T-cell (primary cell): ENCODE results near the gene DHX35. TPM values are rescaled to one million over a fixed set of nuclear protein-coding genes. Genes with fewer than 3 reads are reported as not detected.
"Not testable (repeated sequence)": the region's sequence is repeated elsewhere in the genome, so short reads cannot be mapped to it uniquely, and the experiment has no call there.

Experiments used
- ATAC-seq, 4 experiments: fragments of 200-7000 bp in 3 of 4; fragments of 150-1000 bp in 1 of 4; cut with Tn5 transposase; replicated peaks in 1 of 4; 1 replicate in 3 of 4; 2 replicates in 1 of 4; pipeline ENCODE4 v1.10.0; 2021; ENCODE audit warnings: moderate library complexity in 3 of 4, mild to moderate bottlenecking in 2 of 4, moderate number of reproducible peaks in 1 of 4
- CTCF ChIA-PET, 2 donors: fragments of 300-600 bp; sonication (Branson Sonifier 250); formaldehyde crosslinking; loops; one replicate each; lab custom pipeline; 2022; ENCODE audit warnings: antibody characterized with exemption in 2 of 2; lab: Charles Lee
- POLR2A ChIA-PET, 2 donors: fragments of 300-600 bp; sonication (Branson Sonifier 250); formaldehyde crosslinking; loops; one replicate each; lab custom pipeline; 2022; ENCODE audit warnings: antibody characterized with exemption in 2 of 2; lab: Charles Lee
- DNase-seq, 35 experiments: peaks; one replicate each; pipeline versions ENCODE4 v3.0.0 to v3.0.0-alpha.2; 2013 to 2023
- H3K27ac ChIP-seq: one replicate; pipeline ENCODE4 v1.5.1; 2013; ENCODE audit warnings: low read length
- H3K27me3 ChIP-seq, 2 experiments: replicated peaks in 1 of 2; 1 replicate in 1 of 2; 2 replicates in 1 of 2; pipeline versions ENCODE4 v1.6.1 to v1.7.0; 2013; ENCODE audit warnings: low read length in 1 of 2, mixed read lengths in 1 of 2; ENCODE audit not compliant: control insufficient read depth in 2 of 2, insufficient read depth in 2 of 2; ENCODE audit errors: extremely low read depth in 1 of 2
- H3K36me3 ChIP-seq, 2 donors: 1 replicate in 1 of 2; 2 replicates in 1 of 2; pipeline versions ENCODE4 v1.6.1 to v1.7.0; 2013; ENCODE audit warnings: low read length in 1 of 2; ENCODE audit not compliant: control insufficient read depth in 2 of 2, insufficient read depth in 1 of 2; ENCODE audit errors: extremely low read depth in 1 of 2
- H3K4me1 ChIP-seq, 2 experiments: 1 replicate in 1 of 2; 2 replicates in 1 of 2; pipeline versions ENCODE4 v1.6.1 to v1.7.0; 2013; ENCODE audit warnings: low read length in 2 of 2, mixed read lengths in 1 of 2; ENCODE audit not compliant: insufficient read depth in 2 of 2, control insufficient read depth in 1 of 2; ENCODE audit errors: extremely low read depth in 1 of 2
- H3K4me3 ChIP-seq, 2 donors: 1 replicate in 1 of 2; 2 replicates in 1 of 2; pipeline versions ENCODE4 v1.5.1 to v1.7.0; 2013; ENCODE audit warnings: mild to moderate bottlenecking in 2 of 2, low read length in 1 of 2, moderate library complexity in 1 of 2; ENCODE audit not compliant: control insufficient read depth in 1 of 2; ENCODE audit errors: extremely low read depth in 1 of 2
- H3K9me3 ChIP-seq: 2 replicates; pipeline ENCODE4 v1.7.0; 2013
- H3K27ac Mint-ChIP-seq, 2 donors: one replicate each; pipeline ENCODE4 v1.8.0; 2020 to 2021; ENCODE audit warnings: mild to moderate bottlenecking in 2 of 2, mixed read lengths in 2 of 2
- H3K27me3 Mint-ChIP-seq, 2 donors: one replicate each; pipeline ENCODE4 v1.8.0; 2021 to 2022; ENCODE audit warnings: mixed read lengths in 2 of 2
- H3K36me3 Mint-ChIP-seq: one replicate; pipeline ENCODE4 v1.8.0; 2021; ENCODE audit warnings: mixed read lengths
- H3K4me1 Mint-ChIP-seq, 3 donors: one replicate each; pipeline ENCODE4 v1.8.0; 2020 to 2022; ENCODE audit warnings: mixed read lengths in 3 of 3, mild to moderate bottlenecking in 1 of 3
- H3K4me3 Mint-ChIP-seq, 3 donors: one replicate each; pipeline ENCODE4 v1.8.0; 2020 to 2022; ENCODE audit warnings: mild to moderate bottlenecking in 3 of 3, mixed read lengths in 3 of 3, moderate library complexity in 3 of 3
- H3K9me3 Mint-ChIP-seq, 3 donors: one replicate each; pipeline ENCODE4 v1.8.0; 2020 to 2022; ENCODE audit warnings: mixed read lengths in 3 of 3
- WGBS: methylation state at CpG from one replicate; pipeline ENCODE4 v1.1.5; 2013; ENCODE audit warnings: missing lambda C conversion rate; ENCODE audit not compliant: insufficient coverage; 5-methylcytosine and 5-hydroxymethylcytosine counted together
- total RNA-seq, 35 experiments: library from RNA in 6 of 35; stranded (reverse) in 6 of 35; fragments of 120-200 nt in 1 of 35; gene quantifications; one replicate each; pipeline versions ENCODE4 v1.2.1 to v1.2.4 and lab custom pipeline; 2013 to 2026

DHX35 gene
- total RNA-seq, 5 donors from 2014 or later (not counting 1 experiment from before 2014, with no cell fraction given): 8.6 to 11.5 (median 11.2) TPM

DNA sequence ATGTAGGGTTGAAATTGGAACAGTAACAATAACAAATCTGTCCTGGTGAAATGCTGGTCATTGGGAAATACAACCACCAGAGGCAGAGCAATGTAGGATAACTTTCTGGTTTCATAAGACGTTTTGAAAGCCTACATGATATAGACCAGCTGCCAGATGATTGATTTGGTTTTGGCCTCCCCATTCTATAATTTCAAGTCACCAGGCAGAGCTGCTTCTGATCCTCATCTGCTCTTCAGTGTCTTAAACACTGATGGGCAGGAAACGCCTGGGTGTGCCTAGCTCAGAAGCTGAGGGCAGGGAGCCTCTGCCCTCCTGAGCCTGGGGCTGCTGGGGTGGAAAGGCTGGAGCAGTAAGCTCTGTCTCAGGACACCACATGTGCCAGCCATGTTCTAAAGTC, 24.5 kb downstream of the DHX35 start:
- Histone ChIP-seq H3K4me3 (no peak overlapping the region), H3K4me1 (no peaks in the 10 kb centered on the region), H3K36me3 (peaks cover 7 to 20% of the 10 kb centered on the region in 2 donors), H3K9me3 (no peaks in the 10 kb centered on the region), H3K27ac (no peak overlapping the region), H3K27me3 (no peaks in the 10 kb centered on the region)
- peaks cover 0 to 17% (median 6%) of the 10 kb centered on the region in 3 donors for H3K4me1 Mint-ChIP-seq
- DNase-seq: no peak
- CTCF ChIA-PET: no interaction called here
- POLR2A ChIA-PET: no interaction called here
- WGBS: 100% methylated on average over 1 of the region's 2 CpGs
- H3K36me3 Mint-ChIP-seq: peaks cover 48% of the 10 kb centered on the region
- no peak overlapping the region for H3K4me3 Mint-ChIP-seq
- ATAC-seq: no peak
- no peaks in the 10 kb centered on the region for H3K9me3 Mint-ChIP-seq
- no peaks in the 10 kb centered on the region for H3K27me3 Mint-ChIP-seq
- H3K27ac Mint-ChIP-seq: no peak overlapping the region

DNA sequence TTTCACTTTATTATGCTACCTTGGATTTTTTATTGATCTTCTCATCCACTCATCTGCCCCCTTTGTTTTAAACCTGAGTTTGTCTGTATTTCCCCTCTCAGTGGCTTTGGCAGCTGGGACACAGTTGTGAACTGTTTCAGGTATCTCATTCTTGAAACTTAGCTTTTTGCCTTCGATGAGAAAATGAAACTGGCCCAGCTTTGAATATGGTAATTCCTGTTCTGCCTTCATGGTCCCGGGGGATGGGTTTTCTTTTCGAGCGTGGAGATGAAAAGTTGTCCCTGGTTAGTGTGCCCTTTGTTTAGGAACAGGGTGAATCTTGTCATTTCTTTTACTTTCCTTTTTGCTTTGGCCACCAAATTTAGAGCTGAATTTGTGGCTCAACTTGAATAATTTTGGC, 25.6 kb downstream of the DHX35 start:
- Mint-ChIP-seq H3K4me1 (peaks cover 0 to 10% (median 0%) of the 10 kb centered on the region in 3 donors), H3K9me3 (no peaks in the 10 kb centered on the region), H3K27me3 (no peaks in the 10 kb centered on the region), H3K4me3 (no peak overlapping the region), H3K27ac (no peak overlapping the region), H3K36me3 (peaks cover 44% of the 10 kb centered on the region)
- WGBS: 100% methylated on average over 3 of the region's 4 CpGs
- POLR2A ChIA-PET: no interaction called here
- Histone ChIP-seq H3K4me1 (no peaks in the 10 kb centered on the region), H3K9me3 (no peaks in the 10 kb centered on the region), H3K4me3 (no peak overlapping the region), H3K36me3 (peaks cover 7 to 17% of the 10 kb centered on the region in 2 donors), H3K27me3 (no peaks in the 10 kb centered on the region), H3K27ac (no peak overlapping the region)
- ATAC-seq (no peak), DNase-seq (no peak)
- CTCF ChIA-PET: no interaction called here

DNA sequence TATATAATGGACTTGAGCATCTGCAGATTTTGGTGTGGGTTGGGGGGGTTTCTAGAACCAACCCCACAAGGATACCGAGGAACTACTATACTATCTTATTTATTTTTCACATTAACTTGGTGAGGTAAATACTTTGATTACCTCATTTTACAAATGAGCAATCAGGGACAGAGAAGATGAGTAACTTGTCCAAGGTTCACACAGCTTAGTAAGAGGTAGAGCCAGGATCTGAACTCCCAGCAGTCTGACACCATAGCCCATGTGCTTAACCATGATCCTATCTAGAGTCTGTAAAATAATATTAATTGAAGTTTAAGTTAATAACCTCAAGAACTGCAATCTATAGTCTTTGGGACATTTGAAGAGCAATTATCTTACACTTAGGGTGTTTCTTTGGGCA, 28.6 kb downstream of the DHX35 start:
- Mint-ChIP-seq H3K4me1 (peaks cover 0 to 10% (median 0%) of the 10 kb centered on the region in 3 donors), H3K27me3 (no peaks in the 10 kb centered on the region), H3K4me3 (no peak overlapping the region), H3K27ac (no peak overlapping the region), H3K36me3 (peaks cover 38% of the 10 kb centered on the region), H3K9me3 (no peaks in the 10 kb centered on the region)
- DNase-seq (no peak), ATAC-seq (no peak)
- peaks cover 7 to 20% of the 10 kb centered on the region in 2 donors for H3K36me3 ChIP-seq
- ChIA-PET CTCF (no interaction called here), POLR2A (no interaction called here)
- no peaks in the 10 kb centered on the region for H3K9me3 ChIP-seq
- no peak overlapping the region for H3K27ac ChIP-seq
- WGBS: no CpG with 5 or more reads among the region's 1 CpG
- no peaks in the 10 kb centered on the region for H3K27me3 ChIP-seq
- H3K4me1 ChIP-seq: no peaks in the 10 kb centered on the region
- H3K4me3 ChIP-seq: no peak overlapping the region

DNA sequence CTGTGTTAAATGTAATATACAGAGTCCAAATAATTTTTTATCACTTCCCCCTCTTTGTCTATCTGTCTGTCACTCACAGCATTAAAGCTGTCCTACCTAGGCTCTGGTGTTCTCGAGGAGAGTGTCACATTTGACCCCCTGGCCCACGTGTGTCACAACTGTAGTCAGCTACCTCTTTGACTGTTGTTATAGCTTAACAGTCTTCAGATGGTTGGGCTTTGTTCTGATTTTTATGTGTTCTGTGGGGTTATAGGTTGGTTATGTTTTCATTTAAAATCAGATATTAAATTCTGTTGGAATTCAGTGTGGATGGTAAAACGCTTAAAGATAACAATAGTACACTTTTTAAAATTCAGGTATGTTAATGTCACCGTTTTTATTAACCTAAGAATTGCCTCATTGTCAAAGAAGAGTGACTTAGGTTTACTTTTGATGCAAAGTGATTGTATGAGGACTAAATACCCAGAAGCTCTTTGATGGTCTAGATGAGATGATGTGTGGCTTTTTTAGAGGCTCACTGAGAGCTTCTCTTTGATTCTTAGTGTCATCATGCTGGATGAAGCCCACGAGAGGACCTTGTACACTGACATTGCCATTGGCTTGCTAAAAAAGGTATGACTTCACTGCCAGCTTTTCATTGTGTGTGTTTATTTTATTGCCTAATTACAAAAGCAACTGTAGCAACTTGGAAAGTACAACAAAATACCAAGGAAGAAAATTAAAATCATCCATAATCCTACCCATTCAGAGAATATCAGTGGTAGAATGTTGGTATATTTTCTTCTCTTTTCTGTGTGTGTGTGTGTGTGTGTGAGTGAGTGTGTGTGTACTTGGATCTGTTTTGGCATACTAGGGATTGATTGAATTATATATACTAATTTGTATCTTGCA, 29.9 kb downstream of the DHX35 start:
- Histone ChIP-seq H3K9me3 (no peaks in the 10 kb centered on the region), H3K4me3 (no peak overlapping the region), H3K27me3 (no peaks in the 10 kb centered on the region), H3K4me1 (no peaks in the 10 kb centered on the region), H3K36me3 (peaks cover 2 to 18% of the 10 kb centered on the region in 2 donors), H3K27ac (no peak overlapping the region)
- CTCF ChIA-PET: no interaction called here
- Mint-ChIP-seq H3K9me3 (no peaks in the 10 kb centered on the region), H3K4me3 (no peak overlapping the region), H3K27ac (no peak overlapping the region), H3K36me3 (peaks cover 41% of the 10 kb centered on the region), H3K4me1 (peaks cover 0 to 9% (median 4%) of the 10 kb centered on the region in 3 donors), H3K27me3 (no peaks in the 10 kb centered on the region)
- POLR2A ChIA-PET: interaction anchor here in 1 of 2 donors (0.6 kb wide), 1 partner anchor 157 kb away, joined by 3 read pairs; no protein-coding TSS in a partner anchor
- WGBS: no CpG with 5 or more reads among the region's 5 CpGs
- ATAC-seq: no peak
- no peak for DNase-seq

DNA sequence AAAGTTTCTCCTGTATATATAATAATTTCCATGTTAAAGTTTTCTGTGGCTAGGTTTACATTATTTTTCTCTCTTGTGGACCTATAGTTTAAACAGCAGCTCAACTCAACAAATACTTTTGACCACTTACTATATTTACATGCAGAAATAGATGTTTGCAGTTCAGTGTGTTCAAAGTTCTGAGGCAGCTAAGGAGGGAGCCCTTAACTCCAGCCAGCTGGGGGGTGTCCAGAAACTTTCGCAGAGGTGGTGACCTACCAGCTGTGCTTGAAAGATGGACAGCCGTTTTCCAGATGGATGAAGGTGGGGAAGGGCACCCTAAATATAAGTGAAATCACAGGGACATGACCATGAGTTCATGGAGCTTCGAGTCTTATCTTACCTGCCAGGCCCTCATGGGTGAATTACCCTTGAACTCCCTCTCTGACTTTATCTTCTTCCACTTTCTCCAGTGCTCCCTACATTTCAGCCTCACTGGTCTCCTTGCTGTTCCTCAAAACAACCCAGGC, 33.4 kb downstream of the DHX35 start:
- Mint-ChIP-seq H3K27ac (no peak overlapping the region), H3K36me3 (peaks cover 47% of the 10 kb centered on the region), H3K4me1 (peaks cover 12% of the 10 kb centered on the region in 3 donors), H3K4me3 (no peak overlapping the region), H3K27me3 (no peaks in the 10 kb centered on the region), H3K9me3 (no peaks in the 10 kb centered on the region)
- DNase-seq (no peak), ATAC-seq (no peak)
- H3K36me3 ChIP-seq: peaks cover 6 to 22% of the 10 kb centered on the region in 2 donors
- peaks cover 0 to 9% of the 10 kb centered on the region in 2 experiments for H3K4me1 ChIP-seq
- 100% methylated on average over 2 of the region's 3 CpGs for WGBS
- POLR2A ChIA-PET: interaction anchor here in 1 of 2 donors (0.6 kb wide), 1 partner anchor 11 kb away, joined by 4 read pairs; no protein-coding TSS in a partner anchor
- no peaks in the 10 kb centered on the region for H3K27me3 ChIP-seq
- H3K9me3 ChIP-seq: no peaks in the 10 kb centered on the region
- no peak overlapping the region for H3K27ac ChIP-seq
- CTCF ChIA-PET: interaction anchor here (0.7 to 1.0 kb wide), 2 partner anchors 8 to 9 kb away, joined by 3 to 5 read pairs; no protein-coding TSS in a partner anchor
- H3K4me3 ChIP-seq: no peak overlapping the region

DNA sequence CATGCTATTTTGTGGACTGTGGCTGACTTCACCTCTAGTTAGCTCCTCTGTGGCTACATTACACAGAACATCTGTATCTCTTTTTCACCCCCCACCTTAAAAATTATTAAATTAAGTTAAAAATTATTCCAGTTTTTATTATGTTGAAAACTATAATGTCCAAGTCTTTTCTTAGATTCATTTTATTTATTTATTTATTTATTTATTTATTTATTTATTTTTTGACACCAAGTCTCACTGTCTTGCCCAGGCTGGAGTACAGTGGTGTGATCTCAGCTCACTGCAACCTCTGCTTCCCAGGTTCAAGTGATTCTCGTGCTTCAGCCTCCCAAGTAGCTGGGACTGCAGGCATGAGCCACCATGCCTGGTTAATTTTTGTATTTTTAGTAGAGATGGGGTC, 34.7 kb downstream of the DHX35 start:
- CTCF ChIA-PET: interaction anchor here in 1 of 2 donors (0.5 kb wide), 1 partner anchor 50 kb away, joined by 4 read pairs; no protein-coding TSS in a partner anchor
- peaks cover 51% of the 10 kb centered on the region for H3K36me3 Mint-ChIP-seq
- H3K9me3 Mint-ChIP-seq, DNase-seq, H3K4me3 ChIP-seq, POLR2A ChIA-PET, H3K27me3 Mint-ChIP-seq, H3K27ac ChIP-seq, H3K4me3 Mint-ChIP-seq, H3K4me1 ChIP-seq, H3K27me3 ChIP-seq, H3K9me3 ChIP-seq, ATAC-seq, H3K27ac Mint-ChIP-seq: not testable (repeated sequence)
- H3K36me3 ChIP-seq: peaks cover 11 to 32% of the 10 kb centered on the region in 2 donors
- peaks cover 12% of the 10 kb centered on the region in 3 donors for H3K4me1 Mint-ChIP-seq
- 100% methylated on average over 1 of the region's 1 CpG for WGBS
